Mucosa of gallbladder (tissue), 1 donor: ENCODE results near the gene CNKSR2. TPM values are rescaled to one million over a fixed set of nuclear protein-coding genes. Genes with fewer than 3 reads are reported as not detected.

Experiments used
- DNase-seq: peaks from one replicate; pipeline ENCODE4 v3.0.0-alpha.2; 2020; ENCODE audit warnings: low spot score
- total RNA-seq: library from RNA; stranded (reverse); gene quantifications from one replicate; pipeline ENCODE4 v1.2.1, GENCODE V29; 2021
- donor health status: DM: no; HTN: no; CAD: no.

Gene CNKSR2
- total RNA-seq, 1 donor from 2014 or later, result 0.86 TPM

DNA sequence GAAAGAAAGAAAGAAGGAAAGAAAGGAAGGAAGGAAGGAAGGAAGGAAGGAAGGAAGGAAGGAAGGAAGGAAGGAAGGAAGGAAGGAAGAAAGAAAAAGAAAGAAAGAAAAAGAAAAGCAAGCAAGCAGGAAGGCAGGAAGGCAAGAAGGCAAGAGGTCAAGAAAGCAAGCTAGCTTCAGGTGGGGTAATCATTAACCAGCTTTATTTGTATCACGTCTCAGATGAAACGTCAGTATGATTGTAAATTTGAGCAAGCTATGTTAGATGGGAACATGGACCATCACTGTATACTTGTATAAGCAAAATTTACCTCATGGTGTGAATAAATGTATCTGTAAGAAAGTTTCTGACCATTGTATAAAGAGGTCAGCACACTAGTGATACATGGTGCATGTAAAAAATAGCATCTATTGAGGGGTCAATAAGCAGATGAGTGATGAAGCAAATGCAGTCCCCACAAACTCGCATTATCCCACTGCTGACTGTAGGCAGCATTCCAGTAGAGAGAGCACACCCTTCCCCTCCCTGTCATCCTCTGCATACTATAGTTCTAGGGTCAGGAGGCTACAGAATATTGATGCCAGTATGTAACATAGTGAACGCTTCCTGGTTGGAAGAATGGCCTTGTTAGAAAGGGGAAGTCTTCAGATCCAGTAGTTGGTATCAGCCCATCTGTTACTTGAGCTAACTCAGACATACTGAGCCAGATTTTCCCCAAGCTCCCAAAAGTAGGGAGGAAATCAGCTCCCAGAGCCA lies 300.4 kb downstream of the CNKSR2 start:
- no peak for DNase-seq

DNA sequence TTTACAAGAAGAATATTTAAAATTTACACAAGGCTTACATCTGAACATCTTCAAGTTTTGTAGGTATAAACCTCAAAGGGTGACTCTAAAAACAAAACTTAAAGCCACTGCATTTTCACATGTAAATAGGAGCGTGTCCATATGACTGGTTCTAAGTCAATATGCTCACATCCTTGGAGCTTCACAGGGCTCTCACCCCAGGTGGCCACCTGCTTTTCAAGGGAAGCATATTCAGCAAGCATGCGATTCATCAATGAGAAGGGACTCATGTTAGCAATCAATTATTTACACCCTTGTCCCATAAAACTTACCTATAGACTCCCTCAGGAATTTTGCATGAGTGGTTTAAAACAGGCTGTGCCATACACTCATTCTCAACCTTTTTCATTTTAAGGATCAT lies 301.7 kb downstream of the CNKSR2 start:
- DNase-seq, result no peak

DNA sequence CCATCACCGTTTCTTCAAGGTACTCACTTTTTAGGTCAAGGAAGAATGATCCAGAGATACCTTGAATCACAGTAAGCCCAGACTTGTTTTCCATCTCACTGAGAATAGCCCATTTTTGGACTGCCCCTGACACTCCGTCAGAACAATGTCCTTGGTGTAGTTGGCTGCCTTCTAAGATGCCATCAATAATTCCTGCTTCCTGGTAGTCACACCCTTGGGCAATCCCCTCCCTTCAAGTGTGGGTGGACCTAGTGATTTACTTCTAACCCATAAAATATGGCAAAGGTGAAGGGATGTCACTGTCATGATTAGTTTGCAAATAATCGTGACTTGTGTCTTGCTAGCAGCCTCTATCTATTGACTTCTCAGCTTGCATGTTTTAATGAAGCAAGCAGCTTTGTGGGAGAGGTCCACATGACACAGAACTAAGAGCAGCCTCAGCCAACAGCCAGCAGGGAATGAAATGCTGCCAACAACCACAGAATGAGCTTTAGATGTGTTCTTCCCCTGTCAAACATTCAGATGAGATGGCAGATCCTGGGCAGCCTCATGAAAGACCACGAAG lies 303.9 kb downstream of the CNKSR2 start:
- no peak for DNase-seq

DNA sequence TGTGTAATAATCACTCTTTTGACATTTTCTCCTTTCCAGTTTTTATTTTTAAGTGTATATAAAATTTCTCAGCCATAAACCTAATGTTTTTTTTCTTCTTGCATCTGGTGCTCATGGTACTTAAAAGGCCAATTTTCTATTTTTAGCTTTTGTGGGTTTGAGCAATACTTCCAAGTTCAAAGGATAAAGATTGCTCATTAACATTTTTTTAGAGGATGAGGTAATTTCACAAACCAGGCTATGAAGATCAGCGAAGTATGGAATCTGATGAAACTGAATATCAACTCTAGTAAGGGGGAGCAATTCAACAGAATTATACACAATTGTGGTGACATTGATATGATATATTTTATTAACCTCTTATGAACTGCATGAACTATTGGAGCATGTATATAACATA lies 309.7 kb downstream of the CNKSR2 start:
- no peak for DNase-seq

DNA sequence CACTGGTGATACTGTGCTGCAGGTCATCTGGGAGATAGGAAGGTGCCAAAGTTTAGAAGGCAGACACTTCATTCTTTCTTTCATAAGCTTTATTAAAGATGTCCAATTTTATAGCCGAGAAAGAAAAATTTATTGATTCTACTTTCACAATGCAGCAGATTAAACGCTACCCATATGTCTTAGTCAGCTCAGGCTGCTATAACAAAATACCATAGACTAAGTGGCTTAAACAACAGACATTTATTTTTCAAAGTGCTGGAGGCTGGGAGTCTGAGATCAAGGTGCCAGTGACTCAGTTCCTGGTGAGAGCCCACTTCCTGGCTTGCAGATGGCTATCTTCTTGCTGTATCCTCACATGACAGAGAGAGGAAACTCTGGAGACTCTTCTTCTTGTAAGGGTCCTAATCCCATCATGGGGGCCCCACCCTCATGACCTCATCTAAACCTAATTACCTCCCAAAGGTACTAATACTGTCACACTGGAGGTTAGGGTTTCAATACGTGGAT lies 317.3 kb downstream of the CNKSR2 start:
- DNase-seq, result no peak

DNA sequence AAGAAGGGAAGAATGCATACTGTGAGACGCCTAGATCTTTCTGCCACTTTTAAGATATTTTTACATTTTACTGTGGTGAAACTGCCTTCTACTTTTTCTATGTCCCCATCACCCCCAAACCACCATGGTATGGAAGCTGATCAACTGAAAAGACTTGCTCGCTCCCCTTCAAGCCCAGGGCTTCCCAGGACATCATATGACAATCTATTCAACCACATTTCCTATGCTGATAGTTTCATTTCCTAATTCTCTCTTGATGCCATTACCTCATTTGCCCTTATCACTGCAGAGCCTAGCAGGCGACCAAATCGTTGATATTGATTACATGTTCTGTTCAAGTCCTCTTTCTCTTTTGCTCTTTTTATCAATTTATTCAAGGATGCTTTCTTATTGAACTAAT lies 324.1 kb downstream of the CNKSR2 start:
- no peak for DNase-seq

- DNase-seq, result no peak
Measured at GRCh38 chrX:21699136-21699535, 324.9 kb downstream of the CNKSR2 start.

GRCh38 chrX:21700275-21700674 lies 326.1 kb downstream of the CNKSR2 start:
- no peak for DNase-seq

DNA sequence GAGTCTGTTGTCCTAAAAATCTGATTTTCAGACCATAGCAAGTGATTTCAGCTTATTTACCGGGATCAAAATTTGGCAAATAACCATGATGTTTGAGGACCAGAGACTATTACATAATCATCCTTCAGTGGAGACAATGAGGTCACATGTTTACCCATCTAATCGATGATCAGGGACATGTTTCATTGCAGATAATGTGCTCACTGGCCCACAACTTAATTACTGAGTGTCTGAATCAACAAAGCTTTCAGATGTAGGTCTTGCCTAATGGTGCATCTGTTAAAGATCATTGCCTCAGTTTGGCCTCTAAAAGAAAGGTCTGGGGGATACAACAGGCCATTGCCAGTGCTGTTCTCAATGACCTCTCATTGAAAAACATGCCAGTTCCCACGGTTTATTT lies 326.7 kb downstream of the CNKSR2 start:
- no peak for DNase-seq

DNA sequence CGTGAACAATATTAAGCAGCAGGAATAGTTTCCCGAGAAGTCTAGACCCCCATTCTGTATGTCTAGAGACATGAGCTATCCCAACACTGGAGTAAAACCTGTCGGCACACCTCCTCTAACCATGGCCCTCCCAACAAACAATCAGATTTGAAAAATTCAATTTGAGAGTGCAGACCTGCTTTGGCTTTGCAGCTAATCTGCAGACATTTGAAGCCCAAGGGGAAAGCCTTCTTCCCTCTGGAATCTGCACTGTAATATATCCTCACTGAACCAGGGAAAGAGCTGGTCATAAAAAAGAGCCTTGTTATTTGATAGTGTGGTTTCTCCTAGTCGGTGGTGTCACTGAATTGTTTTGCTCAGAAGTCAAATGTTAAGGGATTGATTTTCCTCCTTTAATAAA lies 328.5 kb downstream of the CNKSR2 start:
- DNase-seq, result no peak
